ENCODE measurements around the gene BCL7B.

The BCL7B gene

DNA sequence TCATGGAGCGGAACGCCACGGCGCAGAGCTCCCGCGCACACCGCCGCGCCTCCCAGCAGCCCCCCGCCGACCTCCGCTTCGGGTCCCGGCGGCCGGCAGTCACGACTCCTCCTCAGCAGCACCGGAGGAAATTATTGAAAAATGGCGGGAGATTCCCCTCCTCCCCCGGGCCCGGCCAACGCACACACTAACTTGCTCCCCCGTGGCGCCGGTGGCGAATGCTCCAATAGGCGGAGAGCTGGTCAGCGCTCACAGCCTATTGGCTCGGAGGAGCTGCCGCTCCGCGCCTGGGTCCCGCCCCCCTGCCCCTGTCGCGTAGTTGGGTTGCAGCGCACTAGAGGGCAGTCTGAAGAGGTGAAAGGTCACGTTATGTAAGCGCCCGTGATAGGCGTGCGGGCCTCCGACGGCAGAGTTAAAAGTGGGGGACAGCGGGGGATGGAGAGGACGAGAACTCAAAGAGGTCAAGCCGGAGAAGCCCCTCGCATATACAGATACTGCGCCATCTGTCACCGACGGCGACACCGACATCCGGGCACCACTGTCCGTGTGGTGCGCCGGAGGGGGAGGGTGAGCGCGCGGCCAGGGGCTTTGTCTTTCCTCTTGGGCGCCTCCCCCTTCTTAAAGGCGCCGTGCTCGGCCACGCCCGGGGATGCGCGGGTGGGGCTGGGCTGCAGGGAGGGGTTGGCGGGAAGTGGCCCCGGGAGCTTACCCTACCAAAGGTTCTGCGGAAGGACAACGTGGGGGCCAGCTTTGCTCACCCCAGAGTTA is 35.2 kb downstream of the BCL7B start, which contains the start of gene BAZ1B:
BAZ1B (minus strand) TSS at position 189 of the 768 bp plus-strand sequence. CDS start 360 bp downstream, outside the sequence.
- peak within 1 kb of the TSS; percentile 99 for H3K14ac ChIP-seq (ENCODE audit: low read length)
- peak within 1 kb of the TSS; percentile 94 for H4K91ac ChIP-seq (ENCODE audit: low read depth, low read length)
- peaks cover 12% of the 10 kb centered on the region for H3K79me1 ChIP-seq (ENCODE audit: low read length)
- no peaks in the 10 kb centered on the region for H3K27me3 ChIP-seq (ENCODE audit: insufficient read depth, low read length)
- H3K9ac ChIP-seq (ENCODE audit: low read length): peak within 1 kb of the TSS; percentile 99
- H3K4me3 ChIP-seq (ENCODE audit: low read depth, low read length): peak within 1 kb of the TSS; percentile 100
- no CpG with 5 or more reads among the region's 71 CpGs for WGBS (ENCODE audit: extremely low coverage, insufficient coverage, insufficient read length)
- peak within 1 kb of the TSS; percentile 96 for H2BK120ac ChIP-seq (ENCODE audit: insufficient read depth, low read length, poor library complexity)
- H3K4ac ChIP-seq (ENCODE audit: low read depth, low read length): peak within 1 kb of the TSS; percentile 96
- DNase-seq: peak; percentile 98
- H4K12ac ChIP-seq (ENCODE audit: low read depth, low read length): peak within 1 kb of the TSS; percentile 88
- peak within 1 kb of the TSS; percentile 92 for H2AK5ac ChIP-seq (ENCODE audit: low read length)
- peak within 1 kb of the TSS; percentile 93 for H3K27ac ChIP-seq (ENCODE audit: low read depth, low read length)
- peak within 1 kb of the TSS; percentile 97 for H3K18ac ChIP-seq (ENCODE audit: low read length)
- peaks cover 19% of the 10 kb centered on the region for H3K79me2 ChIP-seq (ENCODE audit: control insufficient read depth, insufficient read depth, low read length, poor library complexity)
- peak within 1 kb of the TSS; percentile 99 for H4K8ac ChIP-seq (ENCODE audit: low read depth, low read length)
- H3K4me2 ChIP-seq (ENCODE audit: low read length): peak within 1 kb of the TSS; percentile 81
- peaks cover 2 to 4% of the 10 kb centered on the region in 2 experiments for H3K4me1 ChIP-seq (ENCODE audit: control insufficient read depth in 1 of 2, insufficient read depth in 2 of 2, low read length in 2 of 2)
- peak within 1 kb of the TSS; percentile 92 for H2BK5ac ChIP-seq (ENCODE audit: low read depth, low read length, poor library complexity)
- H2BK12ac ChIP-seq (ENCODE audit: low read length): peak within 1 kb of the TSS; percentile 68
- no peak within 1 kb of the TSS for H3K23ac ChIP-seq (ENCODE audit: low read length)
- H3K36me3 ChIP-seq (ENCODE audit: control insufficient read depth in 1 of 2, insufficient read depth in 2 of 2, low read length in 2 of 2): peaks cover under 1 to 4% of the 10 kb centered on the region in 2 experiments
- H2AFZ ChIP-seq (ENCODE audit: insufficient read depth, low read length, poor library complexity): peak within 1 kb of the TSS; percentile 94
- no peaks in the 10 kb centered on the region for H3K9me3 ChIP-seq (ENCODE audit: insufficient read depth, low read depth, low read length)

DNA sequence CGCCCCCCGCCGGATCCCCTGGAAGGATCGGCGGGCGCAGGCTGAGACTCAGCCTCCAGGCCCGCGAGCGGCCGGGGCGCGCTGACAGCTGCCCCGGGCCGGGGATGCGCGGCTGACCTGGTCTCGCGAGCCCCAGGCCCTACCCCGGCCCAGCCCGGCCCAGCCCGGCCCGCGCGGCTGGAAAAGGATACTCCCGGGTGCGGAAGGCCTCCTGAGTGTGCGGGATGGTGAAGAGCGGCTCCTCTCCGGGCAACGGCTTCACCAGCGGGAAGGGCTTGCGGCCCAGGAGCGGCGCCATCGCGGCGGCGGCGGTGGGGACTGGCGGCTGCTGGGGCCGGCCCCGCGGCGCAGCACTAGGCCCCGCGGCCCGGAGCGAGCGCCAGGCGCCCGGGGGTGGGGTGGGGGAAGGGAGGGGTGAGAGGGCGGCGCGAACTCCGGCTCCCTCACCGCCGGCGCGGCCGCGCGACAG is 35.8 kb downstream of the BCL7B start:
- Histone ChIP-seq H2AK5ac (ENCODE audit: low read length) (peak overlapping the region; percentile 92), H3K4me1 (ENCODE audit: control insufficient read depth in 1 of 2, insufficient read depth in 2 of 2, low read length in 2 of 2) (peaks cover 2 to 4% of the 10 kb centered on the region in 2 experiments), H3K79me2 (ENCODE audit: control insufficient read depth, insufficient read depth, low read length, poor library complexity) (peaks cover 22% of the 10 kb centered on the region), H4K8ac (ENCODE audit: low read depth, low read length) (peak overlapping the region; percentile 99), H3K14ac (ENCODE audit: low read length) (peak overlapping the region; percentile 99), H3K9ac (ENCODE audit: low read length) (peak overlapping the region; percentile 99), H3K4ac (ENCODE audit: low read depth, low read length) (peak overlapping the region; percentile 96), H3K23ac (ENCODE audit: low read length) (no peak overlapping the region), H3K27me3 (ENCODE audit: insufficient read depth, low read length) (no peaks in the 10 kb centered on the region), H4K12ac (ENCODE audit: low read depth, low read length) (peak overlapping the region; percentile 87), H3K79me1 (ENCODE audit: low read length) (peaks cover 12% of the 10 kb centered on the region), H2BK12ac (ENCODE audit: low read length) (no peak overlapping the region), H3K4me2 (ENCODE audit: low read length) (peak overlapping the region; percentile 81), H2AFZ (ENCODE audit: insufficient read depth, low read length, poor library complexity) (peak overlapping the region; percentile 94), H3K4me3 (ENCODE audit: low read depth, low read length) (peak overlapping the region; percentile 100), H2BK5ac (ENCODE audit: low read depth, low read length, poor library complexity) (peak overlapping the region; percentile 92), H3K9me3 (ENCODE audit: insufficient read depth, low read depth, low read length) (no peaks in the 10 kb centered on the region), H3K36me3 (ENCODE audit: control insufficient read depth in 1 of 2, insufficient read depth in 2 of 2, low read length in 2 of 2) (peaks cover 6 to 11% of the 10 kb centered on the region in 2 experiments), H3K18ac (ENCODE audit: low read length) (peak overlapping the region; percentile 97), H3K27ac (ENCODE audit: low read depth, low read length) (peak overlapping the region; percentile 93), H4K91ac (ENCODE audit: low read depth, low read length) (peak overlapping the region; percentile 94), H2BK120ac (ENCODE audit: insufficient read depth, low read length, poor library complexity) (peak overlapping the region; percentile 96)
- peak; percentile 21 to 59 for DNase-seq
- no CpG with 5 or more reads among the region's 62 CpGs for WGBS (ENCODE audit: extremely low coverage, insufficient coverage, insufficient read length)

DNA sequence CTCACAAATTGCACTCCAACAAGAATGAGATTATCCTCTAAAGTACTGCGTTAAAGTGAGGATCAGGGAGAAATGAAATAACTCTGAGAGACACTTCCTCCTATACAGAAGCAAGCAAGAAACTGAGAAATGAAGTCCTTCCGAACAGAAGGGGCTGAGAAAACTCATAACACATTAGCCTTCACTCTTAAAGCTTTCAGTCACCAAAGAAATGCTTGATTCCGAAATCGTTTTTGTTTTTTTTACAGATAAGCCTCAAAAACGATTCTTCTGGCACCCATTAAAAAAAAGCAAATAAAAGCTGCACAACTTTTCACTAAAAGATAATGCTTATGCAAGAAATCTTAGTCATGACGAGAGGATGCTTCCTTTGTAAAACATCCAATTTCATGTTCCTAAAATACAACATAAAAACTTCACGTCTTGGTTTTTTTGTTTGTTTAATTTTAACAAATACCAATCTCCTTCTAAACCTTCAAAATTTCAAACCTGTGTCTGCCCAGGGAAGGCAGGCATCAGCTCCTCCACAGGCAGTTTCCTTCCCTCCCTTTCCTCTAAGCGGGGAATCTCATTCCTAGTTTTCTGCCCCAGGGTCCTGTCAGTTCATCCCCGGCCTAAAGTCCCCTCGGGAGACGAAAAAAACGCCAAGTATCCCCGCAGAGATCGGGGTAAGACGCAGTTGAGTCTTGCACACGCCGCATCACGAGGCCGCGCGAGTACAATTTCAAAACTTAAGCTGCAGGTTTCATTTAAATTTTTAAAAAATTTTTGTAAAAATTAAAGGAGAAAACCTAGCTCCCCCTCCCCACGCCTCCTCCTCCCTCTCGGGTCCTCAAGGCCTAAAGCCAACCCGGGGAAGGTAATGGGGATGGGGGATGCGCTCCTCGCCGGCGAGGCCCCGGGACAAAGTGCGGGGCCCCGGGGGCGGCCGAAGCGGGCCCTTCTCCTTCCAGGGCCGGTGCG is 36.5 kb downstream of the BCL7B start:
- H3K9ac ChIP-seq (ENCODE audit: low read length): peak overlapping the region; percentile 97
- no peaks in the 10 kb centered on the region for H3K9me3 ChIP-seq (ENCODE audit: insufficient read depth, low read depth, low read length)
- peak overlapping the region; percentile 92 for H2BK5ac ChIP-seq (ENCODE audit: low read depth, low read length, poor library complexity)
- H3K79me2 ChIP-seq (ENCODE audit: control insufficient read depth, insufficient read depth, low read length, poor library complexity): peaks cover 22% of the 10 kb centered on the region
- H4K8ac ChIP-seq (ENCODE audit: low read depth, low read length): peak overlapping the region; percentile 93
- peak overlapping the region; percentile 97 for H3K18ac ChIP-seq (ENCODE audit: low read length)
- no CpG with 5 or more reads among the region's 36 CpGs for WGBS (ENCODE audit: extremely low coverage, insufficient coverage, insufficient read length)
- peak overlapping the region; percentile 100 for H3K4me3 ChIP-seq (ENCODE audit: low read depth, low read length)
- H4K91ac ChIP-seq (ENCODE audit: low read depth, low read length): peak overlapping the region; percentile 94
- peak overlapping the region; percentile 98 for H3K14ac ChIP-seq (ENCODE audit: low read length)
- peaks cover 2 to 4% of the 10 kb centered on the region in 2 experiments for H3K4me1 ChIP-seq (ENCODE audit: control insufficient read depth in 1 of 2, insufficient read depth in 2 of 2, low read length in 2 of 2)
- peak overlapping the region; percentile 98 for H3K4ac ChIP-seq (ENCODE audit: low read depth, low read length)
- peak overlapping the region; percentile 81 for H3K4me2 ChIP-seq (ENCODE audit: low read length)
- peak overlapping the region; percentile 92 for H2AK5ac ChIP-seq (ENCODE audit: low read length)
- peak overlapping the region; percentile 93 for H3K27ac ChIP-seq (ENCODE audit: low read depth, low read length)
- peaks cover 10 to 14% of the 10 kb centered on the region in 2 experiments for H3K36me3 ChIP-seq (ENCODE audit: control insufficient read depth in 1 of 2, insufficient read depth in 2 of 2, low read length in 2 of 2)
- peak; percentile 16 to 45 for DNase-seq
- peak overlapping the region; percentile 94 for H2AFZ ChIP-seq (ENCODE audit: insufficient read depth, low read length, poor library complexity)
- H4K12ac ChIP-seq (ENCODE audit: low read depth, low read length): peak overlapping the region; percentile 87
- H3K23ac ChIP-seq (ENCODE audit: low read length): no peak overlapping the region
- no peak overlapping the region for H2BK12ac ChIP-seq (ENCODE audit: low read length)
- H3K79me1 ChIP-seq (ENCODE audit: low read length): peaks cover 12% of the 10 kb centered on the region
- H2BK120ac ChIP-seq (ENCODE audit: insufficient read depth, low read length, poor library complexity): peak overlapping the region; percentile 88
- H3K27me3 ChIP-seq (ENCODE audit: insufficient read depth, low read length): no peaks in the 10 kb centered on the region

All from trophoblast cell (in vitro differentiated cells and primary cell).